Liver (tissue), 9 donors: ENCODE data around the gene PIP5K1C. TPM values are rescaled to one million over a fixed set of nuclear protein-coding genes. Genes with fewer than 3 reads are reported as not detected.
A peak's percentile ranks its signal among the peaks of the same experiment; 100 is the strongest.

Experiments
- DNase-seq: peaks from one replicate; pipeline ENCODE4 v3.0.0-alpha.2; 2017; ENCODE audit warnings: low spot score
- H3K27ac ChIP-seq, 2 donors: one replicate each; pipeline ENCODE4 v1.7.0; 2013; ENCODE audit warnings: inconsistent platforms in 2 of 2, low read length in 2 of 2, control low read depth in 1 of 2, low read depth in 1 of 2, mild to moderate bottlenecking in 1 of 2
- H3K27me3 ChIP-seq, 4 donors: one replicate each; pipeline versions ENCODE4 v1.6.1 to v1.7.0; 2013; ENCODE audit warnings: low read length in 3 of 4, inconsistent platforms in 1 of 4, mild to moderate bottlenecking in 1 of 4, moderate library complexity in 1 of 4; ENCODE audit not compliant: control insufficient read depth in 4 of 4, insufficient read depth in 4 of 4
- H3K36me3 ChIP-seq, 4 donors: one replicate each; pipeline versions ENCODE4 v1.6.1 to v1.7.0; 2013; ENCODE audit warnings: low read length in 3 of 4, mild to moderate bottlenecking in 3 of 4, low read depth in 1 of 4, moderate library complexity in 1 of 4; ENCODE audit not compliant: control insufficient read depth in 4 of 4, insufficient read depth in 3 of 4
- H3K4me1 ChIP-seq, 4 donors: one replicate each; pipeline versions ENCODE4 v1.6.1 to v1.7.0; 2013; ENCODE audit warnings: low read length in 3 of 4, mild to moderate bottlenecking in 3 of 4, moderate library complexity in 1 of 4; ENCODE audit not compliant: control insufficient read depth in 4 of 4, insufficient read depth in 4 of 4
- H3K4me3 ChIP-seq, 3 donors: one replicate each; pipeline versions ENCODE4 v1.6.1 to v1.7.0; 2013; ENCODE audit warnings: low read length in 3 of 3, control low read depth in 1 of 3, low read depth in 1 of 3, mild to moderate bottlenecking in 1 of 3
- H3K9ac ChIP-seq, 2 donors: one replicate each; pipeline ENCODE4 v1.7.0; 2013; ENCODE audit warnings: low read length in 2 of 2, mild to moderate bottlenecking in 2 of 2, moderate library complexity in 2 of 2, control low read depth in 1 of 2, low read depth in 1 of 2
- H3K9me3 ChIP-seq, 4 donors: one replicate each; pipeline versions ENCODE4 v1.6.1 to v1.7.0; 2013; ENCODE audit warnings: low read length in 3 of 4; ENCODE audit not compliant: control insufficient read depth in 4 of 4
- FOXA1 ChIP-seq: IDR thresholded peaks from 2 replicates; pipeline ENCODE4 v1.6.1; 2016; ENCODE audit warnings: antibody characterized with exemption
- FOXA2 ChIP-seq: IDR thresholded peaks from 2 replicates; pipeline ENCODE4 v1.6.1; 2016; ENCODE audit warnings: antibody characterized with exemption
- GABPA ChIP-seq, 2 donors: IDR thresholded peaks in 1 of 2; conservative IDR thresholded peaks in 1 of 2; 2 replicates each; pipeline ENCODE4 v1.6.1; 2016; ENCODE audit warnings: antibody characterized with exemption in 2 of 2, mild to moderate bottlenecking in 1 of 2, moderate library complexity in 1 of 2
- HNF4A ChIP-seq, 2 donors: conservative IDR thresholded peaks; 2 replicates each; pipeline ENCODE4 v1.6.1; 2016; ENCODE audit warnings: antibody characterized with exemption in 2 of 2, mild to moderate bottlenecking in 2 of 2
- HNF4G ChIP-seq: IDR thresholded peaks from 2 replicates; pipeline ENCODE4 v1.6.1; 2016; ENCODE audit warnings: antibody characterized with exemption
- JUND ChIP-seq, 2 donors: IDR thresholded peaks; 2 replicates each; pipeline ENCODE4 v1.6.1; 2016; ENCODE audit warnings: antibody characterized with exemption in 2 of 2
- NR2F2 ChIP-seq: IDR thresholded peaks from 2 replicates; pipeline ENCODE4 v1.6.1; 2016; ENCODE audit warnings: antibody characterized with exemption
- RAD21 ChIP-seq, 2 donors: IDR thresholded peaks; 2 replicates each; pipeline ENCODE4 v1.6.1; 2016; ENCODE audit warnings: antibody characterized with exemption in 2 of 2, mild to moderate bottlenecking in 2 of 2
- TAF1 ChIP-seq: conservative IDR thresholded peaks from 2 replicates; pipeline ENCODE4 v1.6.1; 2016; ENCODE audit warnings: antibody characterized with exemption, mild to moderate bottlenecking
- WGBS: extraction: QIAGEN DNeasy Blood & Tissue Kit; methylation state at CpG from one replicate; pipeline ENCODE4 v1.1.7; 2013; 5-methylcytosine and 5-hydroxymethylcytosine counted together
- polyA plus RNA-seq, 2 donors: library from polyadenylated mRNA; stranded (reverse) in 1 of 2; unstranded in 1 of 2; fragments of 200-250 nt in 1 of 2; fragments of >200 nt in 1 of 2; fragmentation: Nextera tagmentation in 1 of 2; extraction: Ambion mirVana in 1 of 2; gene quantifications; one replicate each; pipeline versions ENCODE4 v1.2.1 to v1.2.3, GENCODE V29; 2013 to 2015
- total RNA-seq, 2 donors: library from RNA; depleted of rRNA; stranded (reverse); fragments of >200 nt; gene quantifications; one replicate each; pipeline ENCODE4 v1.2.3, GENCODE V29; 2014
- TF ChIP-seq, protein P1 (sequence below): fragments of 150-350 bp; IDR thresholded peaks from 2 replicates; pipeline ENCODE4 v1.5.1; 2017; ENCODE audit warnings: improper control_type of control experiment, low read depth, low read length; ENCODE audit not compliant: missing input control
- TF ChIP-seq, protein P2 (sequence below): IDR thresholded peaks from 2 replicates; pipeline ENCODE4 v1.6.1; 2016; ENCODE audit warnings: antibody characterized with exemption
- TF ChIP-seq, protein P3 (sequence below): IDR thresholded peaks from 2 replicates; pipeline ENCODE4 v1.6.1; 2016; ENCODE audit warnings: antibody characterized with exemption, mild to moderate bottlenecking
- donor health status: healthy.
- donor health status: healthy.
- donor health status: healthy.
- donor health status: healthy.
- donor health status: healthy.

Gene PIP5K1C
- total and polyA plus RNA-seq, 4 donors: 1.8 to 7.4 (median 6.0) TPM

DNA sequence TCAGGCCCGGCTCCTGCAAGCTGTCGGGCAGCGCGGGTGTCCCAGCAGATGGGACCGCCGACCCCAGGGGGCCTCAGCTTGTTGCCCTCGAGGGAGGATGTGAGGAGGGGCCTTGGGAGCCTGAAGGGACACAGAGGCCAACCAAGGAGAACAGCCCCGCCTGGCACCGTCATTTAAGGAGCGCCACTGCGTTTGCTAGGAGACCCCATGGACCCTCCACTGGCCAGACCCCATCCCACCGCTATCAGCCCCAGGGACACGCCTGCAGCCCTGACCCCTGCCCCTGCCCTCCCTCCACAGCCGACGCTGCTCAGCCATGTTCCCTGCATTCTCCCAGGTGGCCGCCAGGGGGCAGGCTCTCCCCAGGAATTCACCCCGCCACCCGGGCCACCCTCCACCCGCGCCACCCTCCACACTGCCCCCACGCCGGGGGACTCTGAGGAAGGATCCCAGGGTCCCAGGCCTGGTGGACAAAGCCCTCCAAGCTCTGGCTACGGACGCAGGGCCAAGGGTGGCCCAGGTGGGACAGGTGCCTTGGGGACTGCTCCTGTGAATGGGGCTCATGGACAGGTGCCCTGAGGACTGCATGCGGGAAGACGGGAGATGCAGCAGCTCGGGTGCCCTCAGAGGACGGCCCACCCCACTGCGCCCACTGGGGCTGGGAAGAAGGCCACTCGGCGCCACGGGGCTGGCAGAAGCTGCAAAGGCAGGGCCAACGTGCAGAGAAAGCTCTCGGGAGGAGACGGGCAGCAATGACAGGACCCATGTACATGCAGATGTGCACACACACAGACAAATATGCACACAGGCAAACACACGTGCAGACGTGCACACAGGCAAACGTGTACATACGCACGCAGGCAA, 34.4 kb downstream of the PIP5K1C start:
- H3K9ac ChIP-seq: no peak overlapping the region
- H3K36me3 ChIP-seq: peaks cover 0 to 14% (median 3%) of the 10 kb centered on the region in 4 donors
- peaks cover 0 to 6% (median 2%) of the 10 kb centered on the region in 4 donors for H3K4me1 ChIP-seq
- H3K9me3 ChIP-seq: no peaks in the 10 kb centered on the region
- no peak overlapping the region for H3K4me3 ChIP-seq
- H3K27ac ChIP-seq: no peak overlapping the region
- TF ChIP-seq, protein P1, sequence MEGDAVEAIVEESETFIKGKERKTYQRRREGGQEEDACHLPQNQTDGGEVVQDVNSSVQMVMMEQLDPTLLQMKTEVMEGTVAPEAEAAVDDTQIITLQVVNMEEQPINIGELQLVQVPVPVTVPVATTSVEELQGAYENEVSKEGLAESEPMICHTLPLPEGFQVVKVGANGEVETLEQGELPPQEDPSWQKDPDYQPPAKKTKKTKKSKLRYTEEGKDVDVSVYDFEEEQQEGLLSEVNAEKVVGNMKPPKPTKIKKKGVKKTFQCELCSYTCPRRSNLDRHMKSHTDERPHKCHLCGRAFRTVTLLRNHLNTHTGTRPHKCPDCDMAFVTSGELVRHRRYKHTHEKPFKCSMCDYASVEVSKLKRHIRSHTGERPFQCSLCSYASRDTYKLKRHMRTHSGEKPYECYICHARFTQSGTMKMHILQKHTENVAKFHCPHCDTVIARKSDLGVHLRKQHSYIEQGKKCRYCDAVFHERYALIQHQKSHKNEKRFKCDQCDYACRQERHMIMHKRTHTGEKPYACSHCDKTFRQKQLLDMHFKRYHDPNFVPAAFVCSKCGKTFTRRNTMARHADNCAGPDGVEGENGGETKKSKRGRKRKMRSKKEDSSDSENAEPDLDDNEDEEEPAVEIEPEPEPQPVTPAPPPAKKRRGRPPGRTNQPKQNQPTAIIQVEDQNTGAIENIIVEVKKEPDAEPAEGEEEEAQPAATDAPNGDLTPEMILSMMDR: peak; percentile 84
- TF ChIP-seq, protein P2, sequence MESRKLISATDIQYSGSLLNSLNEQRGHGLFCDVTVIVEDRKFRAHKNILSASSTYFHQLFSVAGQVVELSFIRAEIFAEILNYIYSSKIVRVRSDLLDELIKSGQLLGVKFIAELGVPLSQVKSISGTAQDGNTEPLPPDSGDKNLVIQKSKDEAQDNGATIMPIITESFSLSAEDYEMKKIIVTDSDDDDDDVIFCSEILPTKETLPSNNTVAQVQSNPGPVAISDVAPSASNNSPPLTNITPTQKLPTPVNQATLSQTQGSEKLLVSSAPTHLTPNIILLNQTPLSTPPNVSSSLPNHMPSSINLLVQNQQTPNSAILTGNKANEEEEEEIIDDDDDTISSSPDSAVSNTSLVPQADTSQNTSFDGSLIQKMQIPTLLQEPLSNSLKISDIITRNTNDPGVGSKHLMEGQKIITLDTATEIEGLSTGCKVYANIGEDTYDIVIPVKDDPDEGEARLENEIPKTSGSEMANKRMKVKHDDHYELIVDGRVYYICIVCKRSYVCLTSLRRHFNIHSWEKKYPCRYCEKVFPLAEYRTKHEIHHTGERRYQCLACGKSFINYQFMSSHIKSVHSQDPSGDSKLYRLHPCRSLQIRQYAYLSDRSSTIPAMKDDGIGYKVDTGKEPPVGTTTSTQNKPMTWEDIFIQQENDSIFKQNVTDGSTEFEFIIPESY: no peak
- peak; percentile 87 to 93 for TF ChIP-seq RAD21 (IDR thresholded peaks at IDR 0.05)
- 35% methylated on average over 40 of the region's 40 CpGs for WGBS
- no peaks in the 10 kb centered on the region for H3K27me3 ChIP-seq
- DNase-seq: peak; percentile 86

DNA sequence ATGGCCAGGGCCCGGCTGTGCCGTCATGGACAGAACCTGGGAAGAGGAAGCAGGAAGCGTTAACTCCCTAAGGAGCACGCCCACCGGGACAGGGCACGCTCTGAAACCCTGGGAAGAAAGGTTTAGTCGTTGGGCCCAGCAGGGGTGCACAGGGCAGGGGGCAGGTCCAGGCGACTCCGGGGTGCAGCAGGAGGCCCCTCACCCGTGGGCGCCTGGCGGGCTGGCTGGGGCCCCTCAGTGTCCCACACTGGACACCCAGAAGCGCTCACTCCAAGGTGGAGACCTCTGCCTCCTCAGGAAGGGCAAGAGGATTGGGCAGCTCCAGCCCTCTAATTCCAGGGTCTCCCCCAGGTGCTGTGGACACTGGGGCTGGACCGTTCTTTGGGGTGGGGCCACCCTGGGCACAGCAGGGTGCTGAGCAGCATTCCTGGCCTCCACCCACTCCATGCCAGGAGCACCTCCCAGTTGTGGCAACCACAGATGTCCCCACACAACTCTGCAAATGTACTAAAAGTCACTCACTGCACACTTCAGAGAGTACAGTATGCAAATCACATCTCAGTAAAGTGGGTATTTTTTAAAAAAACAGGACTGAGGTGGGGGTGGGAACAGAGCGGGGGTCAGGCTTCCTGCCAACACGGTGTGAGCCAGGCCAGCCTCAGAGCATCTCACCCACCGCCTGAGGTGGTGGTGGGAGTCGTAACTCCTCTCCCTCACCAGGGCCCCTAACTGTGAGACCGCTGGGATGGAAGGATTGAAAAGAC, 35.2 kb downstream of the PIP5K1C start:
- no peak overlapping the region for H3K4me3 ChIP-seq
- no peak overlapping the region for H3K27ac ChIP-seq
- H3K36me3 ChIP-seq: peaks cover 0 to 15% (median 3%) of the 10 kb centered on the region in 4 donors

More for the DNA sequence above, 35.2 kb downstream of the PIP5K1C start:
- Histone ChIP-seq H3K4me1 (peaks cover 0 to 9% (median 2%) of the 10 kb centered on the region in 4 donors), H3K9ac (no peak overlapping the region), H3K9me3 (no peaks in the 10 kb centered on the region), H3K27me3 (no peaks in the 10 kb centered on the region)
- TF ChIP-seq FOXA2: no peak
- TF ChIP-seq TAF1: no peak
- TF ChIP-seq RAD21 (IDR thresholded peaks at IDR 0.05): no peak
- no peak for TF ChIP-seq NR2F2
- TF ChIP-seq, protein P3, sequence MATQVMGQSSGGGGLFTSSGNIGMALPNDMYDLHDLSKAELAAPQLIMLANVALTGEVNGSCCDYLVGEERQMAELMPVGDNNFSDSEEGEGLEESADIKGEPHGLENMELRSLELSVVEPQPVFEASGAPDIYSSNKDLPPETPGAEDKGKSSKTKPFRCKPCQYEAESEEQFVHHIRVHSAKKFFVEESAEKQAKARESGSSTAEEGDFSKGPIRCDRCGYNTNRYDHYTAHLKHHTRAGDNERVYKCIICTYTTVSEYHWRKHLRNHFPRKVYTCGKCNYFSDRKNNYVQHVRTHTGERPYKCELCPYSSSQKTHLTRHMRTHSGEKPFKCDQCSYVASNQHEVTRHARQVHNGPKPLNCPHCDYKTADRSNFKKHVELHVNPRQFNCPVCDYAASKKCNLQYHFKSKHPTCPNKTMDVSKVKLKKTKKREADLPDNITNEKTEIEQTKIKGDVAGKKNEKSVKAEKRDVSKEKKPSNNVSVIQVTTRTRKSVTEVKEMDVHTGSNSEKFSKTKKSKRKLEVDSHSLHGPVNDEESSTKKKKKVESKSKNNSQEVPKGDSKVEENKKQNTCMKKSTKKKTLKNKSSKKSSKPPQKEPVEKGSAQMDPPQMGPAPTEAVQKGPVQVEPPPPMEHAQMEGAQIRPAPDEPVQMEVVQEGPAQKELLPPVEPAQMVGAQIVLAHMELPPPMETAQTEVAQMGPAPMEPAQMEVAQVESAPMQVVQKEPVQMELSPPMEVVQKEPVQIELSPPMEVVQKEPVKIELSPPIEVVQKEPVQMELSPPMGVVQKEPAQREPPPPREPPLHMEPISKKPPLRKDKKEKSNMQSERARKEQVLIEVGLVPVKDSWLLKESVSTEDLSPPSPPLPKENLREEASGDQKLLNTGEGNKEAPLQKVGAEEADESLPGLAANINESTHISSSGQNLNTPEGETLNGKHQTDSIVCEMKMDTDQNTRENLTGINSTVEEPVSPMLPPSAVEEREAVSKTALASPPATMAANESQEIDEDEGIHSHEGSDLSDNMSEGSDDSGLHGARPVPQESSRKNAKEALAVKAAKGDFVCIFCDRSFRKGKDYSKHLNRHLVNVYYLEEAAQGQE: no peak
- TF ChIP-seq GABPA (IDR thresholded peaks at IDR 0.05 in 1 of 2, conservative IDR thresholded peaks at IDR 0.05 in 1 of 2): no peak
- no peak for TF ChIP-seq HNF4A (conservative IDR thresholded peaks at IDR 0.05)
- TF ChIP-seq, protein P1: no peak
- TF ChIP-seq JUND (IDR thresholded peaks at IDR 0.05): no peak
- TF ChIP-seq FOXA1: no peak
- TF ChIP-seq HNF4G: no peak
- 88% methylated on average over 19 of the region's 19 CpGs for WGBS
- DNase-seq: no peak
